ENCODE data around the gene AK3.

Gene AK3

GRCh38 chr9:4701526-4701925 lies 39.5 kb downstream of the AK3 start:
- no peak for DNase-seq

- no peak for DNase-seq
Observed at GRCh38 chr9:4700932-4701331, 40.1 kb downstream of the AK3 start.

GRCh38 chr9:4700091-4700490 lies 40.9 kb downstream of the AK3 start:
- no peak for DNase-seq

GRCh38 chr9:4691795-4692194 lies 49.2 kb downstream of the AK3 start:
- no peak for DNase-seq

GRCh38 chr9:4690144-4690543 lies 50.9 kb downstream of the AK3 start:
- no peak for DNase-seq

GRCh38 chr9:4689687-4690104 lies 51.3 kb downstream of the AK3 start:
- DNase-seq, result no peak

GRCh38 chr9:4689021-4689420 lies 52.0 kb downstream of the AK3 start:
- DNase-seq, result no peak

GRCh38 chr9:4686584-4686983 lies 54.4 kb downstream of the AK3 start:
- DNase-seq, result no peak

GRCh38 chr9:4686112-4686511 lies 54.9 kb downstream of the AK3 start:
- no peak for DNase-seq

GRCh38 chr9:4684820-4685219 lies 56.2 kb downstream of the AK3 start:
- no peak for DNase-seq

GRCh38 chr9:4680750-4681149 lies 60.3 kb downstream of the AK3 start:
- no peak for DNase-seq

- DNase-seq, result no peak
Observed at GRCh38 chr9:4680173-4680525, 60.9 kb downstream of the AK3 start.

GRCh38 chr9:4679268-4680172 lies 61.5 kb downstream of the AK3 start, which contains the start of gene CDC37L1:
Gene CDC37L1, plus strand, starts transcription at chr9:4679569. Its CDS starts 199 bp downstream, at chr9:4679768.
- peak; percentile 83 for DNase-seq

GRCh38 chr9:4678679-4679267 lies 62.2 kb downstream of the AK3 start:
- DNase-seq, result no peak

- no peak for DNase-seq
Observed at GRCh38 chr9:4677392-4677791, 63.6 kb downstream of the AK3 start.

GRCh38 chr9:4674783-4675182 lies 66.2 kb downstream of the AK3 start:
- no peak for DNase-seq

GRCh38 chr9:4671737-4672136 lies 69.3 kb downstream of the AK3 start:
- no peak for DNase-seq

- DNase-seq, result no peak
Observed at GRCh38 chr9:4670591-4670990, 70.4 kb downstream of the AK3 start.

GRCh38 chr9:4669890-4670289 lies 71.1 kb downstream of the AK3 start:
- DNase-seq, result no peak

GRCh38 chr9:4668604-4669003 lies 72.4 kb downstream of the AK3 start:
- no peak for DNase-seq

- no peak for DNase-seq
Observed at GRCh38 chr9:4667681-4668080, 73.3 kb downstream of the AK3 start.

- no peak for DNase-seq
Observed at GRCh38 chr9:4666042-4666699, 74.8 kb downstream of the AK3 start, which contains the start of gene SPATA6L. Gene SPATA6L, minus strand, starts transcription at chr9:4666480. Its CDS starts 230 bp downstream, at chr9:4666250.

GRCh38 chr9:4665357-4665756 lies 75.6 kb downstream of the AK3 start:
- no peak for DNase-seq

GRCh38 chr9:4663956-4664355 lies 77.0 kb downstream of the AK3 start:
- no peak for DNase-seq

Data from NCI-H524 treated with DMSO at 0.1 percent for 48 hours (cell line).